Right ventricle myocardium inferior (tissue), 1 donor: ENCODE data around the gene GSK3B. TPM values are rescaled to one million over a fixed set of nuclear protein-coding genes. Genes with fewer than 3 reads are reported as not detected.

Source experiments
- ATAC-seq: fragments of 200-7000 bp; cut with Tn5 transposase; one replicate; pipeline ENCODE4 v1.9.1; 2020; ENCODE audit warnings: mild to moderate bottlenecking, moderate library complexity
- DNase-seq: peaks from one replicate; pipeline ENCODE4 v3.0.0; 2021; ENCODE audit errors: missing footprints
- intact Hi-C: fragments of 100-400 bp; cut with DNase I; formaldehyde crosslinking; loops from one replicate; pipeline ENCODE4 v1.11.0; 2022
- long read RNA-seq: library from polyadenylated mRNA; unstranded; transcript quantifications from one replicate; pipeline ENCODE4 v2.0.0, GENCODE V29; 2021
- total RNA-seq: library from RNA; stranded (reverse); fragmentation: NEBNext Ultra II Directional; extraction: Animal tissue kit (Norgen Biotek cat#: 25700); gene quantifications from one replicate; pipeline ENCODE4 v1.2.1, GENCODE V29; 2021
- donor health status: DM: no; HTN: yes; CAD: no; lungs with severe emphysema.

Gene GSK3B
- total RNA-seq: 40.0 TPM
- long read RNA-seq, full-length matches to known transcripts: 2 of 3 reads
- long read RNA-seq, partial matches to known transcripts: 0 of 3 reads
- long read RNA-seq, other reads (novel, unspliced or antisense): 1 of 3 reads

GRCh38 chr3:120093911-120094775, at the start of gene GSK3B:
Gene GSK3B (minus strand): TSS chr3:120094447. CDS start chr3:120093434, 1,013 bp downstream.
- peak; percentile 90 for ATAC-seq
- intact Hi-C loops: loop anchor here (2.0 to 5.0 kb wide), 4 partner anchors 67 to 201 kb away; no protein-coding TSS in a partner anchor

GRCh38 chr3:120143676-120144075, 49.4 kb upstream of the GSK3B start:
- no peak for ATAC-seq
- intact Hi-C loops: no loop called here

More at GRCh38 chr3:120093911-120094775, at the start of gene GSK3B:
- peak; percentile 98 for DNase-seq

GRCh38 chr3:120142236-120142635, 48.0 kb upstream of the GSK3B start:
- intact Hi-C loops: no loop called here
- DNase-seq (no peak), ATAC-seq (no peak)

More at GRCh38 chr3:120143676-120144075, 49.4 kb upstream of the GSK3B start:
- no peak for DNase-seq

- DNase-seq: no peak
- no peak for ATAC-seq
- intact Hi-C loops: no loop called here
Observed at GRCh38 chr3:120140098-120140742, 46.0 kb upstream of the GSK3B start.

DNA sequence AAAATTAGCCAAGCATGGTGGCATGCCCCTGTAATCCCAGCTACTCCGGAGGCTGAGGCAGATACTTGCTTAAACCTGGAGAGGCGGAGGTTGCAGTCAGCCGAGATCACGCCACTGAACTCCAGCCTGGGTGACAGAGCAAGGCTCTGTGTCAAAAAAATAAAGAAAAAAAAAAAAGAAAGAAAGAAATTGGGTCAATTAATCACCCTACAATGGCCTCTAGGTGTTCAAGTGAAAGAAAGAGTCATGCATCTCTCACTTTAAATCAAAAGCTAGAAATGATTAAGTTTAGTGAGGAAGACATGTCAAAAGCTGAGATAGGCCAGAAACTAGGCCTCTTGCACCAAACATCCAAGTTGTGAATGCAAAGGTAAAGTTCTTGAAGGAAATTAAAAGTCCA, 44.9 kb upstream of the GSK3B start:
- ATAC-seq: no peak
- intact Hi-C loops: no loop called here
- no peak for DNase-seq

GRCh38 chr3:120137548-120137947, 43.3 kb upstream of the GSK3B start:
- ATAC-seq (no peak), DNase-seq (no peak)
- intact Hi-C loops: no loop called here

- intact Hi-C loops: no loop called here
- no peak for ATAC-seq
- DNase-seq: no peak
Observed at GRCh38 chr3:120130656-120131055, 36.4 kb upstream of the GSK3B start.

DNA sequence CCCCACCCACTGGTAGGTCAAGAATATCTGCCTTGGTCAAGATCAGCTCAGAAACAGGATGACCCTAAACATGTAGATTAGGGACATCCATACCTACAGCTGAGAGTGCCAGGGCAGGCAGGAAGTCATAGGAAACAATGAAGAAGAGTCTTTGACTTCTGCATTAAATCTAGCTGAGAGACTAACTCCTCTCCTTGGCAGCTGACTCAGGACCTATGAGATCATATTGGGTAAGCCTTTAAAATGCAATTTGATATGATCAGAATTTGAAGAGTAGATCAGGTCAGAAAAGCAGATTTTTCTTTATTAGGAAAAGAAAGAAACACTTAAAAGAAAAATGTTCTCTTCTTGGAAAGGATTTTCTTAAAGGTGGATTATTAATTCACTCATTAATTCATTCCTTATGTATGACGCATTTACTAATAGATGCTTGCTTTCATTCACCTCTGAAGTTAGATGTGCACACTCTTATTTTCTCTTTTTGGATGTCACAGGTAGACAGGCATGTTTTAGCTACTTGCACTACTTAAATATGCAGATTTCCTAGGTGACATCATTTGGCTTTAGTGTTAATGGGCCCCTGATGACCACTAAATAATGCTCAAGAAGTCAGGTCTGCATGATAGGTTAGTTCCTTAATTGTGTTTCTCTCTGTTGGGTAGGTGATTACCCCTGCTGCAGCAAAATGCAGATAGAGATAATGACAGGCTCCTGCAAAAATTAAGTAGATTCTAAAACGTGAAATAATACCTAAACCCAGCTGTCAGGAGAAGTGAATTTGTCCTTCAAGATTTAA, 35.7 kb upstream of the GSK3B start:
- DNase-seq: no peak
- ATAC-seq: no peak
- intact Hi-C loops: no loop called here

DNA sequence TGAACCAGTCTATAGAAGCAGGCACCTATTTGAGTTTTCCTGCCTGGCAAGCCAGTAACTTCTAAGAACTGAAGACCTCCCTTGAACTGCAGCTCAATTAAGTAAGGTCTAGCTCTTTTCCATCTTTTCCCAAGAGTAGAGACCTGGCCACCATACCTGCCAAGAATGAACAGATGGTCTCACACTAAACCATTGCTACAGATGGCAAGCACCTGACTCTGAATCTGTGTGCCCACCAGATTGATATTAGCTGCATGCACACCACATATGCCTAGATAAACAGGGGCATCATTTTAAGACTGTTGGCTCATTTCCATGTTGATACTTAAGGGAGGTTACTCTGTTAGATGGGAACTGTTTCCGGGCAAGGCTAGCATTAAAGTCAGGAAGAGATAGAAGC, 34.8 kb upstream of the GSK3B start:
- DNase-seq (no peak), ATAC-seq (no peak)
- intact Hi-C loops: no loop called here

GRCh38 chr3:120125992-120126391, 31.7 kb upstream of the GSK3B start:
- intact Hi-C loops: no loop called here
- DNase-seq: no peak
- no peak for ATAC-seq

- intact Hi-C loops: no loop called here
- DNase-seq (no peak), ATAC-seq (no peak)
Observed at GRCh38 chr3:120119846-120120510, 25.7 kb upstream of the GSK3B start.

DNA sequence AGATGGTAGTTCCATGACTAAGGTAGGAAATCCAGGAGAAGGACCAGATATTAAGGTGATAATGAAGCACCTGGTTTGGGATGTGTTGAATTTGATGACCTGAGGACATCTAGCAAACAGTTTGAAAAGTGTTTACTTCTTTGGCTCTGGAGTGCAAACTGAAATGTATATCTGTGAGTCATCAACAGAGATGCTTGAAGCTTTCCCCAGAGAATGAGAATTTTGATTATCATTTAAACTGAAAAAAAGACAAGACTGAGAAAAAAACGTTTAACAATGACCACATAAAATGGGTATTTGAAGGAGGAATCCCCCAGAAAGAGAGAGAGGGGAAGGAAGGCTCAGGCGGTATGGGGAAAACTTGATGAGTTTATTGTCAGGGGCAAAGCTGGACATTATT, 20.7 kb upstream of the GSK3B start:
- ATAC-seq (no peak), DNase-seq (no peak)
- intact Hi-C loops: no loop called here

GRCh38 chr3:120114376-120114775, 20.1 kb upstream of the GSK3B start:
- intact Hi-C loops: no loop called here
- no peak for ATAC-seq
- DNase-seq: no peak

DNA sequence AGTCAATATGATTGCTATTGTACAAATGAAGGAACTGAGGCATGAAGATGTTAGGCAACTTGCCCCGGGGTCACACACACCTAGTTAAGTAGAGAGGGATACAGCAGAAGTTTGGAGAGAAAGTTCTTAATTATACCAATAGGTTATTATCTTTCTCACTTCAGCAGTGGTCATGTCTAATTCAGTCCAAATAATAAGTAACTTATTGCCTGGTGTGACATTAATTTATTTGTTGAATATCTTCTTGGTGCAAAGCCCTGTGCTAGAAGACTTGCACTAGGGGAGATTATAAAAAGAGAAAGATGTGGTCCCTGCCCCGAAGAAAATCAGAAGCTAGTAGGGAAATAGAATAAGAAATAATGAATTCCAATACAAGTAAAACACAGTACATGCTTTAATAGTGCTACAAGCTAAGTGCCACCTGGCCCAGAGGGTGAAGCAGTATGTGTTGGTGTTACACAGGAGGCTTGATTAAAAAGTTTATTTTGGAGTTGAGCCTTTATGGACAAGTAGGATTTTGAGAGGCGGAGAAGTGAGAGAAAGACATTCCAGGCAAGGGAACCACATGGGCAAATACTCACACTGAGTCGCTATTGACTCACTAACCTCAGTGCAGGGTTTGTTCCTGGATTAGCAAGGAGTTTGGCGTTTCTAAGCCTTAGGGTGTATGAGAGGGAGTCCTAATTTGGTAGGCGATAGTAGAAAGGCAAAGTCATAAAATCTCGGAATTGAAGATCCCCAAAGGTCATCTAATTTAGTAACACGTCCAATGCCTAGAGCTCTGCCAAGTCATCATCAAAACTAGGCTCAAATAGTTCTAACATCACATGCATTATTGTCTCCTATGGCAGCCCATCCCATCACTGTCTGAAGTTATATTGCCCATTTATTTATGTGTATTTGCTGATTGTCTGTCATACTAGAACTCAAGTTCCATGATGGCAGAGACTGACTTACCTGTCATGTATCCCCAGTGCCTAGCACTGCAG, 19.2 kb upstream of the GSK3B start:
- DNase-seq: no peak
- intact Hi-C loops: no loop called here
- no peak for ATAC-seq

- DNase-seq: no peak
- intact Hi-C loops: no loop called here
- no peak for ATAC-seq
Observed at GRCh38 chr3:120111898-120112297, 17.7 kb upstream of the GSK3B start.

- no peak for DNase-seq
- intact Hi-C loops: no loop called here
- ATAC-seq: no peak
Observed at GRCh38 chr3:120103276-120103675, 9.0 kb upstream of the GSK3B start.

- no peak for DNase-seq
- intact Hi-C loops: no loop called here
- peak; percentile 52 for ATAC-seq
Observed at GRCh38 chr3:120102674-120103073, 8.4 kb upstream of the GSK3B start.

GRCh38 chr3:120102232-120102631, 8.0 kb upstream of the GSK3B start:
- ATAC-seq: no peak
- no peak for DNase-seq
- intact Hi-C loops: no loop called here
